GM12891 (cell line): Measurements from ENCODE around the gene SAYSD1.

Source experiments
- POLR2A ChIP-seq: IDR thresholded peaks from 2 replicates; pipeline ENCODE4 v1.6.1; 2011; ENCODE audit warnings: low read depth, low read length, control low read depth
- POLR2AphosphoS5 ChIP-seq: IDR thresholded peaks from 2 replicates; pipeline ENCODE4 v1.6.1; 2011; ENCODE audit warnings: low read depth, low read length, control low read depth
- TAF1 ChIP-seq: IDR thresholded peaks from 2 replicates; pipeline ENCODE4 v1.6.1; 2011; ENCODE audit warnings: low read depth, low read length, control low read depth

GRCh38 chr6:39080246-39080875 is 34.6 kb downstream of the SAYSD1 start:
- no peak for TF ChIP-seq POLR2A
- no peak for TF ChIP-seq POLR2AphosphoS5
- no peak for TF ChIP-seq TAF1
